ENCODE measurements around the gene ARL6IP5.

Gene ARL6IP5

DNA sequence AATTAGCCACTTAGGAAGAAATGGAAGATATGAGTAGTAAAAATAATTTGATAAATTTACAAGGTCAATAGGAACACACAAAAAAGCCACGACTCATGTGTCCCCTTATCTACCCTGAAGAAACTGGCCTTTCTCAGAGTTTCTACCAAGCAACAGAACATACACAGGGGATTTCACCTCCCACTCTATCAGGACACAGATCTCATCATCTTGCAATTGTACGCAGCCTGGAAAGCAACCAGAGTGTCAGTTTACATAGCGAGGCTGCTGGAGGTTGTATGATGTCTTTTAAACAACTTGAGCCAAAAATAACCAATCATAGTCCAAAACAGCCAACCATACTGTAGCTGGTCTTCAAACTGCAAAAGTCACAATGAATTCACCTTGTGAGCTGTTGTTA, 57.4 kb downstream of the ARL6IP5 start:
- Histone ChIP-seq H4K8ac (ENCODE audit: low read length) (no peak overlapping the region), H2BK15ac (ENCODE audit: low read depth, poor library complexity, severe bottlenecking) (no peak overlapping the region), H3K14ac (ENCODE audit: low read length in 2 of 2) (no peak overlapping the region), H3K9ac (ENCODE audit: low read length) (no peak overlapping the region), H3K79me1 (replicated peaks; ENCODE audit: low read length, poor library complexity, severe bottlenecking) (no peaks in the 10 kb centered on the region), H3K9me3 (ENCODE audit: control insufficient read depth, low read length) (no peaks in the 10 kb centered on the region), H2BK12ac (ENCODE audit: low read length in 2 of 2) (no peak overlapping the region), H3K18ac (ENCODE audit: low read depth in 1 of 2, low read length in 2 of 2) (no peak overlapping the region), H3K4me1 (ENCODE audit: control insufficient read depth, insufficient read depth, low read depth, low read length) (peaks cover 3% of the 10 kb centered on the region), H3K27ac (ENCODE audit: low read length, poor library complexity, severe bottlenecking) (no peak overlapping the region), H2AK5ac (ENCODE audit: low read length, severe bottlenecking) (no peak overlapping the region), H2BK120ac (ENCODE audit: low read depth, low read length) (no peak overlapping the region), H2AFZ (ENCODE audit: low read depth, low read length) (no peak overlapping the region), H3K4ac (ENCODE audit: low read depth in 1 of 2, low read length in 2 of 2) (no peak overlapping the region), H4K91ac (ENCODE audit: low read length) (no peak overlapping the region), H3K36me3 (ENCODE audit: control insufficient read depth in 1 of 2, insufficient read depth in 2 of 2, low read depth in 1 of 2, low read length in 2 of 2) (no peaks in the 10 kb centered on the region), H3K4me3 (ENCODE audit: insufficient read depth in 1 of 2, low read depth in 1 of 2, low read length in 2 of 2) (no peak overlapping the region), H2BK5ac (ENCODE audit: low read depth, low read length, poor library complexity, severe bottlenecking) (no peak overlapping the region), H3K4me2 (ENCODE audit: low read length, poor library complexity, severe bottlenecking) (no peak overlapping the region), H3K27me3 (ENCODE audit: control insufficient read depth in 1 of 2, insufficient read depth in 1 of 2, low read length in 2 of 2) (peaks cover 10 to 23% of the 10 kb centered on the region in 2 experiments), H3K23ac (ENCODE audit: low read length in 2 of 2) (no peak overlapping the region)
- 38% methylated on average over 1 of the region's 3 CpGs for WGBS
- peak; percentile 15 for DNase-seq

DNA sequence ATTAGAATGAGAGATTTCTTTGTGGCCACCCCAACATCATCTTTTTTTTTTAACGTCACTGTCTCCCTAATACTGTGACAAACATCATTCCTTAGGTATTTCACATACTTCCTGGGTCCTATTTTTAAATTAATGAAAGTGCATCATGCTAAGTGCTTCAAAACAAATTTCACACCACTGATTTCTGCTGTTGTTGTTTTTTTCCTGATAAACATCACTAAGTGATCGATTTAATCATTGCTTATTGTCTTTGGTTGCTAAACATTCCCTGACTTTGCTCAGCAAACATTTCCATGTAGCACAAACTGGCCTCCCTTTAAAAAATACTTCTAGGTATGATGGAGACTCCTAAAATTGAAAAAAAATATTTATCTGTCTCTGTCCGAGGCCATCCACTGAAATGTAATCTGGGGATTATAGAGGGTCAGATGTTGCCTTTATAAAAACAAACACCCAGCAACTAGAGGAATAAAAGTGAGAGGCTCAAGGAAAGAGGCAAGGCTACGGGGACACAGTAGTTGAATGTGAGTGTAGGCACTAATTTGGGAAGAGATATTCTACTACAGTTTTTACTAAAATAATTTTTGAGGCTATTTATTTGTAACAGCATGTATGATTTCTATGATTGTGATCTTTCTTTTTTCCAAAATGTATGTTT, 58.2 kb downstream of the ARL6IP5 start:
- no peaks in the 10 kb centered on the region for H3K9me3 ChIP-seq (ENCODE audit: control insufficient read depth, low read length)

DNA sequence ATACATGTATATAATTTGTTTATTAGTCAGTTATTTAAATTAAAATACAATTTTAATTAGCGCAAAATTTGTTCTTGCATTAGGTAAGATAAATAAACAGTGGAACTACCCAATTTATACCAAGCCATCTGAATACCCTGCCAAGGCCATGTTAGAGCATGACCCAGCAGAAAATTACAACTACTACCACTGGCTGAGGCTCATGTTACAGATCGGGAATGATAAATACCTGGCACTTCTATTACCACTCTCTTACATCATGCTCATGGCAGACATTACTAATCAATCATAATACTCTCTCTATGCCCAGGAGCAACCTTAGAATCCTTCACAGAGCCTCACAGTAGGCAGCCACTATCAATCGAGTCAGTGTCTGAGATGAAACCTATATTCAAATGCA, 58.9 kb downstream of the ARL6IP5 start:
- no peak for DNase-seq
- H2BK12ac ChIP-seq (ENCODE audit: low read length in 2 of 2), result no peak overlapping the region
- no peak overlapping the region for H2AK5ac ChIP-seq (ENCODE audit: low read length, severe bottlenecking)
- no peak overlapping the region for H3K27ac ChIP-seq (ENCODE audit: low read length, poor library complexity, severe bottlenecking)
- no peak overlapping the region for H3K18ac ChIP-seq (ENCODE audit: low read depth in 1 of 2, low read length in 2 of 2)
- H3K23ac ChIP-seq (ENCODE audit: low read length in 2 of 2), result no peak overlapping the region
- no peaks in the 10 kb centered on the region for H3K79me1 ChIP-seq (replicated peaks; ENCODE audit: low read length, poor library complexity, severe bottlenecking)
- H3K36me3 ChIP-seq (ENCODE audit: control insufficient read depth in 1 of 2, insufficient read depth in 2 of 2, low read depth in 1 of 2, low read length in 2 of 2), result no peaks in the 10 kb centered on the region
- WGBS, result 90% methylated on average over 3 of the region's 3 CpGs
- no peak overlapping the region for H3K4me2 ChIP-seq (ENCODE audit: low read length, poor library complexity, severe bottlenecking)
- H2AFZ ChIP-seq (ENCODE audit: low read depth, low read length), result no peak overlapping the region
- no peak overlapping the region for H2BK15ac ChIP-seq (ENCODE audit: low read depth, poor library complexity, severe bottlenecking)
- no peak overlapping the region for H4K91ac ChIP-seq (ENCODE audit: low read length)
- H3K27me3 ChIP-seq (ENCODE audit: control insufficient read depth in 1 of 2, insufficient read depth in 1 of 2, low read length in 2 of 2), result peaks cover 10 to 17% of the 10 kb centered on the region in 2 experiments
- no peak overlapping the region for H3K4ac ChIP-seq (ENCODE audit: low read depth in 1 of 2, low read length in 2 of 2)
- peaks cover 3% of the 10 kb centered on the region for H3K4me1 ChIP-seq (ENCODE audit: control insufficient read depth, insufficient read depth, low read depth, low read length)
- no peak overlapping the region for H2BK120ac ChIP-seq (ENCODE audit: low read depth, low read length)
- no peak overlapping the region for H3K4me3 ChIP-seq (ENCODE audit: insufficient read depth in 1 of 2, low read depth in 1 of 2, low read length in 2 of 2)
- H4K8ac ChIP-seq (ENCODE audit: low read length), result no peak overlapping the region
- no peak overlapping the region for H3K14ac ChIP-seq (ENCODE audit: low read length in 2 of 2)
- no peak overlapping the region for H3K9ac ChIP-seq (ENCODE audit: low read length)
- H2BK5ac ChIP-seq (ENCODE audit: low read depth, low read length, poor library complexity, severe bottlenecking), result no peak overlapping the region
- H3K9me3 ChIP-seq (ENCODE audit: control insufficient read depth, low read length), result no peaks in the 10 kb centered on the region

More for the DNA sequence above, 58.2 kb downstream of the ARL6IP5 start:
- no peak overlapping the region for H3K23ac ChIP-seq (ENCODE audit: low read length in 2 of 2)
- no peak overlapping the region for H2BK15ac ChIP-seq (ENCODE audit: low read depth, poor library complexity, severe bottlenecking)
- no peak overlapping the region for H3K14ac ChIP-seq (ENCODE audit: low read length in 2 of 2)
- peaks cover 3% of the 10 kb centered on the region for H3K4me1 ChIP-seq (ENCODE audit: control insufficient read depth, insufficient read depth, low read depth, low read length)
- WGBS, result no CpG with 5 or more reads among the region's 4 CpGs
- H4K91ac ChIP-seq (ENCODE audit: low read length), result no peak overlapping the region
- no peak overlapping the region for H3K4me3 ChIP-seq (ENCODE audit: insufficient read depth in 1 of 2, low read depth in 1 of 2, low read length in 2 of 2)
- no peak overlapping the region for H2BK5ac ChIP-seq (ENCODE audit: low read depth, low read length, poor library complexity, severe bottlenecking)
- no peak for DNase-seq
- H3K18ac ChIP-seq (ENCODE audit: low read depth in 1 of 2, low read length in 2 of 2), result no peak overlapping the region
- no peak overlapping the region for H3K27ac ChIP-seq (ENCODE audit: low read length, poor library complexity, severe bottlenecking)
- no peak overlapping the region for H2AFZ ChIP-seq (ENCODE audit: low read depth, low read length)
- H2BK12ac ChIP-seq (ENCODE audit: low read length in 2 of 2), result no peak overlapping the region
- H4K8ac ChIP-seq (ENCODE audit: low read length), result no peak overlapping the region
- no peak overlapping the region for H3K9ac ChIP-seq (ENCODE audit: low read length)
- H3K36me3 ChIP-seq (ENCODE audit: control insufficient read depth in 1 of 2, insufficient read depth in 2 of 2, low read depth in 1 of 2, low read length in 2 of 2), result no peaks in the 10 kb centered on the region
- no peak overlapping the region for H2BK120ac ChIP-seq (ENCODE audit: low read depth, low read length)
- H2AK5ac ChIP-seq (ENCODE audit: low read length, severe bottlenecking), result no peak overlapping the region
- H3K79me1 ChIP-seq (replicated peaks; ENCODE audit: low read length, poor library complexity, severe bottlenecking), result no peaks in the 10 kb centered on the region
- no peak overlapping the region for H3K4ac ChIP-seq (ENCODE audit: low read depth in 1 of 2, low read length in 2 of 2)
- no peak overlapping the region for H3K4me2 ChIP-seq (ENCODE audit: low read length, poor library complexity, severe bottlenecking)
- peaks cover 10 to 23% of the 10 kb centered on the region in 2 experiments for H3K27me3 ChIP-seq (ENCODE audit: control insufficient read depth in 1 of 2, insufficient read depth in 1 of 2, low read length in 2 of 2)

DNA sequence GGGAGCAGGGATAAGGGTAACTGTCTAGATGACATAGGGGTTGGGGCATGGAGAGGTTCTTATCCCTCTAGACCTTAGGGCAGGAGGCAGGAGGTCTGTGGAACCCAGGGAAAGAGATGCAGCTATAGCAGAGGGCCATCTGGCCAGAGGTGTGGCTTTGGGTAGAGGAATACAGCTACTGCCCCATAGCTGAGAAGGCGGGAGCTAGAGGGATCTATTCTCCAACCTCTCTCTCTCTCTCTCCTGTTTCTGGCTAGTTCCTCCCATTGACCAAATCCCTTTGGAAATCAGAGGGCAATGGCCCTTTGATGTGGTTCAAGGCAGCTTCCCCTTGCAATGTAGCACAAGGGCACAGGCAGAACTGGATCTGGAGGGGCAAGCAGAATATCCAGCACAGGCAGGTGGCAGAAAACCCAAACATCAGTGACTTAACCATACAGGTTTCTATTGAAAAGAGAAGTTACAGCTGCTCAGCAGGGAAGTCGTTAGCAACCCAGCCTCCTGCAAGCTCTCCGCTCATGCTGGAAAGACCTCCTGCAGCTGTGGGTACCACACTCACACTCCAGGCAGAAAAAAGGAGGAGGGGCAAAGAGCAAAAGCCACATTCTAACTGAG, 60.0 kb downstream of the ARL6IP5 start:
- no peak overlapping the region for H3K4me2 ChIP-seq (ENCODE audit: low read length, poor library complexity, severe bottlenecking)
- 40% methylated on average over 2 of the region's 3 CpGs for WGBS
- no peaks in the 10 kb centered on the region for H3K79me1 ChIP-seq (replicated peaks; ENCODE audit: low read length, poor library complexity, severe bottlenecking)
- H3K9ac ChIP-seq (ENCODE audit: low read length), result no peak overlapping the region
- H3K36me3 ChIP-seq (ENCODE audit: control insufficient read depth in 1 of 2, insufficient read depth in 2 of 2, low read depth in 1 of 2, low read length in 2 of 2), result no peaks in the 10 kb centered on the region
- H2AFZ ChIP-seq (ENCODE audit: low read depth, low read length), result no peak overlapping the region
- H2BK12ac ChIP-seq (ENCODE audit: low read length in 2 of 2), result no peak overlapping the region
- H3K23ac ChIP-seq (ENCODE audit: low read length in 2 of 2), result no peak overlapping the region
- no peak overlapping the region for H3K14ac ChIP-seq (ENCODE audit: low read length in 2 of 2)
- no peak overlapping the region for H3K18ac ChIP-seq (ENCODE audit: low read depth in 1 of 2, low read length in 2 of 2)
- no peak overlapping the region for H4K8ac ChIP-seq (ENCODE audit: low read length)
- no peak for DNase-seq
- H4K91ac ChIP-seq (ENCODE audit: low read length), result no peak overlapping the region
- no peak overlapping the region for H2BK5ac ChIP-seq (ENCODE audit: low read depth, low read length, poor library complexity, severe bottlenecking)
- H3K27ac ChIP-seq (ENCODE audit: low read length, poor library complexity, severe bottlenecking), result no peak overlapping the region
- H3K4me1 ChIP-seq (ENCODE audit: control insufficient read depth, insufficient read depth, low read depth, low read length), result peaks cover 3% of the 10 kb centered on the region
- no peak overlapping the region for H3K4ac ChIP-seq (ENCODE audit: low read depth in 1 of 2, low read length in 2 of 2)
- H2BK15ac ChIP-seq (ENCODE audit: low read depth, poor library complexity, severe bottlenecking), result no peak overlapping the region
- H3K4me3 ChIP-seq (ENCODE audit: insufficient read depth in 1 of 2, low read depth in 1 of 2, low read length in 2 of 2), result no peak overlapping the region
- no peak overlapping the region for H2BK120ac ChIP-seq (ENCODE audit: low read depth, low read length)
- peaks cover 0 to 9% of the 10 kb centered on the region in 2 experiments for H3K27me3 ChIP-seq (ENCODE audit: control insufficient read depth in 1 of 2, insufficient read depth in 1 of 2, low read length in 2 of 2)
- H3K9me3 ChIP-seq (ENCODE audit: control insufficient read depth, low read length), result no peaks in the 10 kb centered on the region
- no peak overlapping the region for H2AK5ac ChIP-seq (ENCODE audit: low read length, severe bottlenecking)
